HepG2 (cell line): ENCODE results near the gene MRS2. TPM values are rescaled to one million over a fixed set of nuclear protein-coding genes. Genes with fewer than 3 reads are reported as not detected.
"Not testable (repeated sequence)": the region's sequence is repeated elsewhere in the genome, so short reads cannot be mapped to it uniquely, and the experiment has no call there.

ENCODE experiments used
- ARID4A ChIP-seq: sonication (generic); formaldehyde crosslinking; IDR thresholded peaks from 2 replicates; pipeline ENCODE4 v1.5.0; 2020; ENCODE audit warnings: mild to moderate bottlenecking, missing genetic modification reagents, borderline replicate concordance
- BCL6 ChIP-seq: IDR thresholded peaks from 2 replicates; pipeline ENCODE4 v1.6.1; 2016; ENCODE audit warnings: missing genetic modification reagents, missing compliant biosample characterization
- DMAP1 ChIP-seq: IDR thresholded peaks from 2 replicates; pipeline ENCODE4 v1.6.1; 2016
- ELF3 ChIP-seq: IDR thresholded peaks from 2 replicates; pipeline ENCODE4 v1.6.1; 2016; ENCODE audit warnings: missing genetic modification reagents, missing compliant biosample characterization
- EP300 ChIP-seq, 3 experiments: sonication (generic) in 1 of 3; formaldehyde crosslinking in 1 of 3; IDR thresholded peaks; 2 replicates each; pipeline versions ENCODE4 v1.5.1 to v1.6.1; 2011 to 2020; ENCODE audit warnings: low read depth in 2 of 3, low read length in 2 of 3, borderline replicate concordance in 1 of 3, improper control_type of control experiment in 1 of 3, mild to moderate bottlenecking in 1 of 3, missing genetic modification reagents in 1 of 3, moderate library complexity in 1 of 3
- FOXC1 ChIP-seq: sonication (generic); formaldehyde crosslinking; IDR thresholded peaks from 2 replicates; pipeline ENCODE4 v1.8.0; 2022; ENCODE audit warnings: mild to moderate bottlenecking, missing genetic modification reagents, borderline replicate concordance
- FOXP4 ChIP-seq: sonication (generic); formaldehyde crosslinking; IDR thresholded peaks from 2 replicates; pipeline ENCODE4 v1.4.0; 2020; ENCODE audit warnings: missing genetic modification reagents
- GATAD2A ChIP-seq: IDR thresholded peaks from 2 replicates; pipeline ENCODE4 v1.6.1; 2016
- MXD4 ChIP-seq: IDR thresholded peaks from 2 replicates; pipeline ENCODE4 v1.6.1; 2016; ENCODE audit warnings: mild to moderate bottlenecking, missing biosample characterization, missing genetic modification reagents
- MYPOP ChIP-seq: sonication (generic); formaldehyde crosslinking; IDR thresholded peaks from 2 replicates; pipeline ENCODE4 v1.8.1; 2023; ENCODE audit warnings: mild to moderate bottlenecking, moderate library complexity, missing genetic modification reagents
- NCOA2 ChIP-seq: sonication (generic); formaldehyde crosslinking; IDR thresholded peaks from 2 replicates; pipeline ENCODE4 v1.8.0; 2022; ENCODE audit warnings: inconsistent platforms
- NFIC ChIP-seq: IDR thresholded peaks from 2 replicates; pipeline ENCODE4 v1.6.1; 2012; ENCODE audit warnings: mild to moderate bottlenecking, low read length, inconsistent platforms
- SAP130 ChIP-seq: IDR thresholded peaks from 2 replicates; pipeline ENCODE4 v1.6.1; 2016; ENCODE audit warnings: low read depth
- ZFY ChIP-seq: sonication (generic); formaldehyde crosslinking; IDR thresholded peaks from 2 replicates; pipeline ENCODE4 v1.4.0; 2020; ENCODE audit warnings: missing genetic modification reagents
- ZNF710 ChIP-seq: sonication (generic); formaldehyde crosslinking; IDR thresholded peaks from 2 replicates; pipeline ENCODE4 v1.5.0; 2020; ENCODE audit warnings: mild to moderate bottlenecking, missing genetic modification reagents, borderline replicate concordance
- polyA plus RNA-seq, 8 experiments: library from polyadenylated mRNA; depleted of rRNA in 3 of 8; stranded (reverse) in 7 of 8; unstranded in 1 of 8; fragments of >200 nt; fragmentation: Illumina TruSeq in 4 of 8; extraction: Trizol in 4 of 8; gene quantifications; 2 replicates each; pipeline versions ENCODE4 v1.2.1 to v1.2.3, GENCODE V29; 2011 to 2016; ENCODE audit warnings: low read depth in 4 of 8, missing spikeins in 1 of 8, mixed read lengths in 1 of 8; ENCODE audit not compliant: insufficient read depth in 1 of 8
- total RNA-seq, 5 experiments: library from RNA; depleted of rRNA; stranded (reverse); fragments of >200 nt; fragmentation: Illumina TruSeq; extraction: Trizol; gene quantifications; 2 replicates each; pipeline ENCODE4 v1.2.3, GENCODE V29; 2016; ENCODE audit warnings: low read depth in 1 of 5

MRS2 gene
- total and polyA plus RNA-seq, 2 of the 13 experiments (the other 11 are each of a cell fraction or from before 2014, with no cell fraction given): 31.1 to 83.8 TPM

GRCh38 chr6:24400045-24401039 is 2.4 kb upstream of the MRS2 start (continued):
- TF ChIP-seq EP300 (IDR thresholded peaks at IDR 0.05; ENCODE audit: low read depth in 2 of 2, low read length in 2 of 2) (peak in 1 of 2 experiments; percentile 19; a peak in 1 of 4 replicates), FOXC1 (CRISPR knock-in tag) (0 out of 2 replicates have a peak, but pooled peaks have one; percentile 25), GATAD2A (CRISPR knock-in tag) (peak; percentile 47; the same call in 1 of the 2 replicates), DMAP1 (CRISPR knock-in tag) (0 out of 2 replicates have a peak, but pooled peaks have one; percentile 16), FOXP4 (CRISPR knock-in tag) (peak; percentile 76), SAP130 (peak; percentile 30; the same call in 1 of the 2 replicates), ZFY (CRISPR knock-in tag) (0 out of 2 replicates have a peak, but pooled peaks have one; percentile 23), BCL6 (CRISPR knock-in tag) (peak; percentile 79), NCOA2 (CRISPR knock-in tag) (peak; percentile 37; the same call in 1 of the 2 replicates), ZNF710 (peak; percentile 47; the same call in 1 of the 2 replicates), ELF3 (CRISPR knock-in tag) (peak; percentile 23; the same call in 1 of the 2 replicates), MXD4 (0 out of 2 replicates have a peak, but pooled peaks have one; percentile 26), MYPOP (CRISPR knock-in tag) (0 out of 2 replicates have a peak, but pooled peaks have one; percentile 21), ARID4A (CRISPR knock-in tag) (peak; percentile 19; the same call in 1 of the 2 replicates), NFIC (0 out of 2 replicates have a peak, but pooled peaks have one; percentile 16)
- not testable (repeated sequence) for TF ChIP-seq EP300 (CRISPR knock-in tag; IDR thresholded peaks at IDR 0.05; ENCODE audit: borderline replicate concordance)
